Suppressor macrophage treated with lipopolysaccharide for 4 hours (primary cell): ENCODE measurements around the gene KCNQ5.
"Not testable (repeated sequence)": the region's sequence is repeated elsewhere in the genome, so short reads cannot be mapped to it uniquely, and the experiment has no call there.

Source experiments
- DNase-seq: peaks from one replicate; pipeline ENCODE4 v3.0.0-alpha.2; 2020

KCNQ5 gene

DNA sequence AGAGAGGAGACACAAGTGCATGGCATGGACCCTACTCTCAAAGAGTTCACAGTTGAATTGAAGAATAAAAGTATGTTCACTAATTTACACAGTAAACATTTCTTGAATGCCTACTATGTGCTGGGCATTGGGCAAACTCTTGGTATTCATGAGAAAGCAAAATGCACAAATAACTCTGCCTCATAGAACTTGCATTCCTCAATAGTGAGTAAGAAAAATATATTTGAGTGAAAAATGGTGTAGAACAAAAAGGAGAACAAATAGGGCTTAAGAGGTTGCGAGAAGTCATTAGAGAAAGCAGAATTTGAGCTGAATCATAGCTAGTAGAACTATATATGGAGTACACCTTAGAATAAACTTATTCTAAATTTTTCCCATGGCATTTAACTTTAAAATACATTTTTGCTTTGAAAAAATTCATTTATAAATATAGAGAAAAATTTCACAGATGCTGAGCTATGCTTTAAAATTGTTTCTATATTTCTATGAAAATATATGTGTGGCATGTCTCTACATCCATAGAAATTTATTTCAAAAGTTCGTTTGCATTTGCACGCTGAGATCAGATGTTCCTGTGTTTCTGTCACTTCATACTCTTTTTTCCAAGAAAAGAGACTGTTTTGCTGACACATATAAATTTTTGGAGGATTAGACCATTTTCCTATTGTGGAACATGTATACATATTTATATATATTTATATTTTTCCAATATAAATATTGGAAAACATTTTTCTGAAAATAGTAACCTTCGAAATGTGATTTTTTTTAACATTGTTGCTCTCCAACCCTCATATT, 236.1 kb downstream of the KCNQ5 start:
- no peak for DNase-seq

- DNase-seq: peak; percentile 4
These were observed 239.2 kb downstream of the KCNQ5 start for GRCh38 chr6:72861059-72861458.

GRCh38 chr6:72861935-72862432, 240.1 kb downstream of the KCNQ5 start:
- DNase-seq: peak; percentile 72

GRCh38 chr6:72863131-72863530, 241.3 kb downstream of the KCNQ5 start:
- no peak for DNase-seq

- no peak for DNase-seq
These were observed 242.4 kb downstream of the KCNQ5 start for GRCh38 chr6:72864236-72864635.

- DNase-seq: no peak
These were observed 242.9 kb downstream of the KCNQ5 start for GRCh38 chr6:72864799-72865198.

GRCh38 chr6:72865467-72865866, 243.6 kb downstream of the KCNQ5 start:
- DNase-seq: no peak

- DNase-seq: no peak
These were observed 247.8 kb downstream of the KCNQ5 start for GRCh38 chr6:72869621-72870020.

GRCh38 chr6:72873433-72873832, 251.6 kb downstream of the KCNQ5 start:
- DNase-seq: no peak

DNA sequence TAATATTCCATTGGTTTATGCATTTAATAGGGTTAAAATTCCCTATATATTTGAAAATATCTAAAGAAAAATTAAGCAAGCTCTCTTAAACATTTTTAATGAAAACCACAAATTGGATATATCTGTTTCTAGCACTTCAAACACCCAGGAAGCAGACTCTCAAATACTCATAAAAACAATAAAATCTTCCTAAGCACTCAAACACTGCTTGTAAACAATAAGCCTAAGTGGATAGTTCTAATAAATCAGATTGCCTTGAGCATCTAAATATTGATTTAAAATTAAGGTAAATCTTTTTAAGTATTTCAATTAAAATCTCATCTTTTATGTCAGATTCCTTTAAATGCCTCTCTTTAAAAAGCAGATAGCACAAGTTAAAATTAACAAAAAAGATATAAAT, 254.4 kb downstream of the KCNQ5 start:
- DNase-seq: no peak

DNA sequence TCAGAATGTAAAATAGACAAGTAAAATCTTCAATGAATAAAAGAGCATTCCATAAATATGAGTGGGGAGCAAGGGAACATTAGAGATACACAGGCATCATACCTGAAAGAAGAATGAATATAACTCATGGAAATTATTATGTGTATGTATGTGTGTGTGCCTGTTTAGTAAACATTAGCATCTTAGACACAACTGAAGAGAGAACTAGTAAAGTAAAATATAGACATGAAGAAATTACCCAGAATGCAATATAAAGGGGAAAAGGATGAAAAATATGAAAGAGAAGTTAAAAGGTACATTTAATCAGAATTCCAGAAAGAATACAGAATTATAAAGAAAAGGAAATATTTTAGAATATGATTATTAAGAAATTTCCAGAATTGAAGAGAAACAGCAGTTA, 264.3 kb downstream of the KCNQ5 start:
- no peak for DNase-seq

- no peak for DNase-seq
These were observed 268.4 kb downstream of the KCNQ5 start for GRCh38 chr6:72890233-72890632.

DNA sequence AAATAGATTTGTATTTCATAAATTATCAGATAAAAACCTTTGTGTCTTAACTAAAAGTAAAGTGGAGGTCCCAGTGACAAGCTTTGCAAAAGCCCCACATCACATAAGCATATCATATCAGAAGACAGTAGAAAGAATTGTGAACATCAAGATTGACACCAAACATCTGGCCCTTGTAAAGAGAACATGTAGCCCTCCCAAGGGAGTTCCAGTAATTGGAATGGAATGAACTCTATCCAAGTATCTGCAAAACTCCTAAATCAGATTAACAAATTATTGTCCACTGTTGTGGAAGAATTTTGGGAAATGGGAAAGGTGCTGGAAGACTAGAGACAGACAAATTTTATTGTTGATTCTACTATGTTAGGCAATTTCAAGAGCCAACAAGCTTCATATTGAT, 268.8 kb downstream of the KCNQ5 start:
- no peak for DNase-seq

DNA sequence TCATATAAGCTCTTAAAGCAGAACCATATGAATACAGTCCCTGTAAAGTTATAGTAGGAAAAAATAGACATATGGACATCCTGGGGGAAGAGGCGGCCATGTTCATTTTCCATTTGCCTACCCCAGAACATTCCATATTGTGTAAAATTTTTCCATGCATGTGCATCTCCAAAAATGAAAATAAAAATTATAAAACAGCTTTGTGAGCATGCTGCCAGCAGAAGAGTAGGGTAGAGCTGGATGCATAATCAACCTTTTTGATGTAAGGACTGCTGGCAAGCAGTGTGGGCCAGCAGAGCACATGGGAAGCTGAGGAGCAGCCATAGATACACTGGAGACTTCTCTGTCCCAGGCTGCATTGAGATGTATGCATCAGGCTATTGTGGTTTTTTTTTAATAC, 271.0 kb downstream of the KCNQ5 start:
- no peak for DNase-seq

DNA sequence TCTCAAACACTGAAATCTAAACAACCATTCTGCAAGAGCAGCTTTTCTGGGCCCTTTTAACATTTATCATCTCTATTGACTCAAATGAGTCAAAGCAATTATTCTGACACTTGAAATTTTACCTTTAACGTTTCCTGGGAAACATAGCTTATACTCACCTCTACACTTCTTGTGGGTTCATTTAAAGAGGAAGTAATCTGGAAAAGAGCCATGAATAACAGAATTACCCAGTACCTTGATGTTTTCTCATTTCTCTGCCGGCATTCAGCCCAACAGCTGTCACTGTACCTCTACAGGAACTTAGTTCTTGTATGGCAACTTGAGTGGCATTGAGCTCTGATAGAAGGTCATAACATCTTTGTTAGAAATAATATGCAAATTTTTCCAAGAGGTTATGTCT, 272.2 kb downstream of the KCNQ5 start:
- no peak for DNase-seq

DNA sequence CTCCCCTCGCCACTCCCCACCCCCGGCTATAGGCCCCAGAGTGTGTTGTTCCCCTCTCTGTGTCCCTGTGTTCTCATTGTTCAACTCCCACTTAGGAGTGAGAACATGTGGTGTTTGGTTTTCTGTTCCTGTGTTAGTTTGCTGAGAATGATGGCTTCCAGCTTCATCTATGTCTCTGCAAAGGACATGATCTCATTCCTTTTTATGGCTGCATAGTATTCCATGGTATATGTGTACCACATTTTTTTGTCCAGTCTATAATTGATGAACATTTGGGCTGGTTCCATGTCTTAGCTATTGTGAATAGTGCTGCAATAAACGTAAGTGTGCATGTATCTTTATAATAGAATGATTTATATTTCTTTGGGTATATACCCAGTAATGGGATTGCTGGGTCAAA, 276.4 kb downstream of the KCNQ5 start:
- DNase-seq: not testable (repeated sequence)

DNA sequence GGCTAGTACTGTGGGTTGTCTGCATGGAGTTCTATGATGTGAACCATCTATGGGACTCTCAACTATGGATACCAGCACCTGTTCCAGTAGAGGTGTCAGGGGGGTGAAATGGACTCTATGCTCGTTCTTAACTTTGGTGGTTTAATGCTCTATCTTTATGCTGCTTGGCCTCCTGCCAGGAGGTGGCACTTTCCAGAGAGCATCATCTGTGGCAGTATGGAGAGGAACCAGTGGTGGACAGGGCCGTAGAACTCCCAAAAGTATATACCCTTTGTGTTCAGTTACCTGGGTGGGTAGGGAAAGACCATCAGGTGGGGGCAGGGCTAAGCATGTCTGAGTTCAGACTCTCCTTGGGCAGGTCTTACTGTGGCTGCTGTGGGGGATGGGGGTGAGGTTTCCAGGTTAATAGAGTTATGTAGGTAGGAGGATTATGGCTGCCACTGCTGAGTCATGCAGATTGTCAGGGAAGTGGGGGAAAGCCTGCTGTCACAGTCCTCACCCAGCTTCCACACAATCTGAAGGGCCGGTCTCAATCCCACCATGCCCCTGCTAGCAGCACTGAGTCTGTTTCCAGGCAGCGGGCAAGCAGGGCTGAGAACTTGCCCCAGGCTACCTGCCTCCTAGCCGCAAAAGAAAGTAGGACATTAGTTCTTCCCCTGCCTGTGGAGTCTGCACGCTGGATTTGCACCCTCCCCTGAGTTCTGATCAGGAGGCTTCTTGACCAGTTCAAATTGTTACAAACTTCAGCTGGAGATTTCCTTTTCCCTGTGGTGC, 284.0 kb downstream of the KCNQ5 start:
- no peak for DNase-seq

- no peak for DNase-seq
These were observed 289.7 kb downstream of the KCNQ5 start for GRCh38 chr6:72911463-72912155.

- no peak for DNase-seq
These were observed 291.9 kb downstream of the KCNQ5 start for GRCh38 chr6:72913797-72914196.

GRCh38 chr6:72916298-72916697, 294.4 kb downstream of the KCNQ5 start:
- peak; percentile 17 for DNase-seq

DNA sequence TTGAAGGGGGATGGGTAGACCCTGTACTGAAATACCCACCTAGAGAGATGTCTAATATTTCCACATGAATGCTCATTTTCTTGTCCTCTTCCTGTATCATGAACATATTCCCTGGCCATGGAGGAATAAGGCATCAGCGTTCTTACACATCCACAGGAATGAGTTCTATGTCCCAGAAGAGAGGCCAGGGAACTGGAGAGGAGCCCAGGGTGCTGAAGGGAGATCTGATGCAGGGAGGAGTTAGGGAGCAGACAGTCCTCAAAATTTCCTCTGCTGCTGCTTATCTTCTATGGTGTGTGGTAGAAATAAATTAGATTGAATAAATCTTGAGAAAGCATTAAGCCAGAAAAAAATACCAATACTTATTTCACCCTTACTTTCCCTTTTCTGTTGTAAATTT, 295.0 kb downstream of the KCNQ5 start:
- DNase-seq: no peak

DNA sequence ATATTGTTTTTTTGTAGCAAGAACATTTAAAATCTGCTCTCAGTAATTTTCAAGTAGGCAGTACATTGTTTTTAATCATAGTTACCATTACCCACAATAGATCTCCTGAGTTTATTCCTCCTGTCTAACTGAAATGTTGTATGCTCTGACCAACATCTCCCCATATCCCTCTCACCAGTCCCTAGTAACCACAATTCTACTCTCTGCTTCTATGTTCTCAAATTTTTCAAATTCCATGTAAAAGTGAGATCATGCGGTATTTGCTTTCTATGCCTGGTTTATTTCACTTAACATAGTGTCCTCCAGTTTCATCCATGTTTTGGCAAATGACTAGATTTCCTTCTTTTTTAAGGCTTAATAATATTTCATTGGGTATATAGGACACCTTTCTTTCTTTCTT, 300.5 kb downstream of the KCNQ5 start:
- DNase-seq: no peak

DNA sequence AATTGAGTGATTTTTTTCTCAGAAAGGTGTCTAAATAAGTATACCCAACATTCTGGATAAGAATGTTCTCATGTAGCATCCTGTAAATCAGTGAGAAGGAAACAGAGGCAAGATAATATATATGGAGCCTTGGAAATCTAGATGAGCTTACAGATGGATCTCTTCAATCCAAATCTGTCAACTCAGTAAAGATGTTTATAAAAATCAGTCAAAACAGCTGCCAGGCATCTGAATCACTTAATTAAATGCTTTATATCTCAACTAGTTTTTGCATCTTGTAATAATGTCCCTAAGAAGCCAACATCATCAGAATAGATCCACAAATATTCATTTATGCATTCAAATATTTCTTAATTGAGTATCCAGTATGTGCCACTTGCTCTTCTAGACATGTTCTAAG, 303.3 kb downstream of the KCNQ5 start:
- no peak for DNase-seq
